Mesodermal cell (in vitro differentiated cells): ENCODE data around the gene IGSF22.

Experiments
- H3K27ac ChIP-seq: 2 replicates; pipeline ENCODE4 v1.7.0; 2013; ENCODE audit warnings: mild to moderate bottlenecking, low read depth, low read length, moderate library complexity; ENCODE audit not compliant: severe bottlenecking
- H3K36me3 ChIP-seq: 2 replicates; pipeline ENCODE4 v1.7.1; 2013; ENCODE audit warnings: mild to moderate bottlenecking, low read length, moderate library complexity; ENCODE audit not compliant: control insufficient read depth, insufficient read depth
- H3K4me1 ChIP-seq: one replicate; pipeline ENCODE4 v1.7.1; 2013; ENCODE audit warnings: mild to moderate bottlenecking, low read length; ENCODE audit not compliant: insufficient read depth, control insufficient read depth, poor library complexity, severe bottlenecking
- H3K4me3 ChIP-seq: 2 replicates; pipeline ENCODE4 v1.7.0; 2013; ENCODE audit warnings: low read length, control low read depth, mild to moderate bottlenecking; ENCODE audit not compliant: insufficient read depth, poor library complexity, severe bottlenecking; ENCODE audit errors: extremely low read depth
- H3K9me3 ChIP-seq: 2 replicates; pipeline ENCODE4 v1.7.1; 2013; ENCODE audit warnings: mild to moderate bottlenecking, low read length, moderate library complexity; ENCODE audit not compliant: control insufficient read depth
- WGBS, 2 experiments: methylation state at CpG; one replicate each; pipeline ENCODE4 v1.1.5; 2013; ENCODE audit warnings: missing lambda C conversion rate in 2 of 2; ENCODE audit not compliant: insufficient coverage in 2 of 2; 5-methylcytosine and 5-hydroxymethylcytosine counted together

IGSF22 gene

GRCh38 chr11:18766015-18766414 is 40.0 kb upstream of the IGSF22 start:
- Histone ChIP-seq H3K4me1 (peaks cover 7% of the 10 kb centered on the region), H3K4me3 (no peak overlapping the region), H3K36me3 (no peaks in the 10 kb centered on the region), H3K9me3 (no peaks in the 10 kb centered on the region), H3K27ac (no peak overlapping the region)
- 85% methylated on average over 2 of the region's 2 CpGs; no CpG with 5 or more reads in 1 of the 2 experiments for WGBS, 2 experiments

DNA sequence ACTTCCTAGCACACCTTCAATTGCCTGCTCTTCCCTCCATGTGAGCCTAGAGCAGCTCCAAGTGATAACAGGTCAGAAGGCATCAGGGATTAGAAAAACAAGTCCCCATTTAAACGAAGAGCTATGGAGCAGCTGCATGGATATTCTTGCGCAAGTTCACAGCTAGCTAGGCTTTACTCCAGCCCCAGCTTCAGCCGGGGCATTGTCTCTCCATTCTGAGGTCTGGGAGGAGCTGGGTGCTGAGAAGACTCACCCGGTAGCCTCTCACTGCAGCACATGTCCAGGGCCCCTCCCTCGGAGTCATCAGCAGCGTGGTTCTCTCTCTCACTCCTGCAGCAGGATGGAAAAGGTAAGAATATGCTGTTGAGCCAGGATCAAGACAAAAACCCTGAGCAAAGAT is 39.6 kb upstream of the IGSF22 start:
- Histone ChIP-seq H3K36me3 (no peaks in the 10 kb centered on the region), H3K27ac (no peak overlapping the region), H3K4me1 (peaks cover 7% of the 10 kb centered on the region), H3K4me3 (no peak overlapping the region), H3K9me3 (no peaks in the 10 kb centered on the region)
- WGBS, 2 experiments: 83 to 87% methylated on average over 3 to 5 of the region's 6 CpGs

- 86% methylated on average over 9 to 11 of the region's 11 CpGs for WGBS, 2 experiments
- Histone ChIP-seq H3K27ac (no peak overlapping the region), H3K9me3 (no peaks in the 10 kb centered on the region), H3K4me1 (peaks cover 7% of the 10 kb centered on the region), H3K36me3 (no peaks in the 10 kb centered on the region), H3K4me3 (no peak overlapping the region)
These were observed 35.8 kb upstream of the IGSF22 start for GRCh38 chr11:18761741-18762140.

DNA sequence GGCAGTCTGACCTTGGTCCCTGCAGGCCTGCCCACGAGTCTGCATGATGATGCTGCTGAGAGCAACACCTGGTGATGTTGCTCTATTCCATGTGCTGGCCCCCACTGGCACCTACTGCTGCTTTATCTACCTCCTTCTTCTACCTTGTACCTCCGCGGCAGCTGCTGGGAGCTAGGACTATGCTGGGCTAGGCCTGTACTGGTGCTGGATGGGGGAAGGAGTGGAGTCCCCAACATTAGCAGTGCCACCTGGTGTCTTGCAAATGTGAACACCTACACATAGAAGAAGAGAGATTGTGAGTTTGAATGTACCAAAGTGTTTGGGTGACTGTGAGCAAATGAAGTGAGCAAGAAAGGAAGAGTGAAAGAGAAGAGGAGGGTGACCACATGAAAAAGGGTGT is 35.2 kb upstream of the IGSF22 start:
- H3K9me3 ChIP-seq: no peaks in the 10 kb centered on the region
- no peak overlapping the region for H3K4me3 ChIP-seq
- no peak overlapping the region for H3K27ac ChIP-seq
- peaks cover 7% of the 10 kb centered on the region for H3K4me1 ChIP-seq
- H3K36me3 ChIP-seq: no peaks in the 10 kb centered on the region
- 89 to 92% methylated on average over 1 of the region's 3 CpGs for WGBS, 2 experiments

GRCh38 chr11:18757811-18758210 is 31.8 kb upstream of the IGSF22 start:
- 87 to 88% methylated on average over 1 to 2 of the region's 3 CpGs for WGBS, 2 experiments
- H3K9me3 ChIP-seq: no peaks in the 10 kb centered on the region
- H3K4me3 ChIP-seq: no peak overlapping the region
- no peaks in the 10 kb centered on the region for H3K4me1 ChIP-seq
- H3K27ac ChIP-seq: no peak overlapping the region
- no peaks in the 10 kb centered on the region for H3K36me3 ChIP-seq

DNA sequence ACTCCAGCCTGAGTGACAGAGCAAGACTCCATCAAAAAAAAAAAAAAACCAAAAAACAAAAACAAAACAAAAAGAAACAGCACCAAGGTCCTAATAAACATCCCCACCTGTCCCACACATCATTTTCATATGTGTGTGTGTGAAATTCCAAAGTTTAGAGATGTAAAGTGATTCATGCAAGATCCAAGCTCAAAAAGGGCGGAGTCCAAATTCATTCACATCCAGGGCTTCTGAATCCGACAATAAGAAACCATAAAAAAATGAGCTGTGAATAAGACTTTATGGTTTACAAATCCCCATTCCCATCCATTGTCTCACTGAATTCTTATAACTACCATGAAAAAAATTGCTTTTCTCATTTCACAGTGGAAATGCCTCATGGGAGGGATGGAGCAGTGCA is 30.9 kb upstream of the IGSF22 start:
- H3K4me1 ChIP-seq: no peaks in the 10 kb centered on the region
- H3K4me3 ChIP-seq: no peak overlapping the region
- WGBS, 2 experiments: no CpG with 5 or more reads among the region's 2 CpGs
- no peaks in the 10 kb centered on the region for H3K9me3 ChIP-seq
- H3K36me3 ChIP-seq: no peaks in the 10 kb centered on the region
- no peak overlapping the region for H3K27ac ChIP-seq

GRCh38 chr11:18754308-18754707 is 28.3 kb upstream of the IGSF22 start:
- no peak overlapping the region for H3K27ac ChIP-seq
- H3K4me3 ChIP-seq: no peak overlapping the region
- no peaks in the 10 kb centered on the region for H3K36me3 ChIP-seq
- H3K4me1 ChIP-seq: peaks cover 7% of the 10 kb centered on the region
- no peaks in the 10 kb centered on the region for H3K9me3 ChIP-seq
- WGBS, 2 experiments: 73 to 84% methylated on average over 4 of the region's 5 CpGs

DNA sequence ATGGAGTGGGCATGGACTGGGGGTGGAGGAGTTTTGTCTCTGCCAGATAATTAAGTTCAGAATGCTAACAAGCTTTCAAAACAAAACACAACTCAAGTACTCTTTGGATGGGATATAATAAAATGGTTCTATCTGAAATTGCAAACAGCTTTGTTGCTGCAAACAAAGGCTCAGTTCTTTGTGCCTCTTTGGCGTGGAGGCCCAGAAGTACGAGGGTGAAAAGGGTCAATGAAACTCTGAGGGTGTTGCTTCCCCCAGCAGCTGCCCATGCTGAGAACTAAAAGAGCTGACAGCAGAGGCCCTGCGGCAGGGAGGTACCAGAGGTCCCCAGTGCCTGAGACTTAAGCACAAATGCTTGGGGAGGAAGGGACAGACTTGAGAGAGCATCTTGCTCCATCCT is 26.5 kb upstream of the IGSF22 start:
- H3K36me3 ChIP-seq: no peaks in the 10 kb centered on the region
- 75 to 78% methylated on average over 3 of the region's 3 CpGs for WGBS, 2 experiments
- no peak overlapping the region for H3K4me3 ChIP-seq
- peaks cover 14% of the 10 kb centered on the region for H3K4me1 ChIP-seq
- H3K9me3 ChIP-seq: no peaks in the 10 kb centered on the region
- H3K27ac ChIP-seq: no peak overlapping the region

- no peaks in the 10 kb centered on the region for H3K9me3 ChIP-seq
- WGBS, 2 experiments: 100% methylated on average over 1 of the region's 3 CpGs; no CpG with 5 or more reads in 1 of the 2 experiments
These were observed 25.0 kb upstream of the IGSF22 start for GRCh38 chr11:18750944-18751343.

DNA sequence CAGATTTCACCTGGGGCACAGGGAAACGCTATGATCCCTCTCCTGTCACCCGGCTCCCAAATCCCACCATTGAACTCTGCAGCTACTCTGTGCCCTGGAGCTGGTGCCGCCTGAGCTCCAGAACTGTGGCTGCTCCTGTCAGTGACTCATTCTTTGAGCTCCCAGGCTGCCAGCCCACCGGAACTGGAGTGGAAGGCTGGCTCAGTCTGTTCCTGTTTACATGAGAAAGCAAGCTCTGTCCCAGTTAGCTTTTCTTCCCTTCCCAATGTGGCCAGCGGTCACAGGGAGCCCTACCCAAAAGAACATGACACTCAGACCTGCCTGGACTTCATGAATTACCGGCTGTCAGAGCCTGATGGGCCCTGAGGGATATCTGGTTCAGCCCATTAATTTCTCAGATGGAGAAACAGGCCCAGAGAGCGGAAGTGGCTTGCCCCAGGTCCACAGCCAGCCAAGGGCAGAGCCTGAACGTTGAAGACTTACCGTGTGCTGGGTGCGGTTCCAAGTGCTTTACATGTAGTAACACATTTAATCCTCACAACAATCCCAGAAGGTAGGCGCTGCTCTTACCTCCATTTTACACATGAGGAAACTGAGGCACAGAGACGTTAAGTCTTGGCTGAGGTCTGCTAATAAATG is 23.8 kb upstream of the IGSF22 start:
- no peak overlapping the region for H3K4me3 ChIP-seq
- no peaks in the 10 kb centered on the region for H3K36me3 ChIP-seq
- no peaks in the 10 kb centered on the region for H3K9me3 ChIP-seq
- 43 to 47% methylated on average over 6 to 9 of the region's 12 CpGs for WGBS, 2 experiments
- H3K4me1 ChIP-seq: peaks cover 14% of the 10 kb centered on the region
- peak overlapping the region; percentile 70 for H3K27ac ChIP-seq

More at GRCh38 chr11:18750944-18751343, 25.0 kb upstream of the IGSF22 start:
- Histone ChIP-seq H3K27ac (no peak overlapping the region), H3K4me3 (no peak overlapping the region), H3K36me3 (no peaks in the 10 kb centered on the region), H3K4me1 (peaks cover 14% of the 10 kb centered on the region)

GRCh38 chr11:18748766-18749365 is 22.9 kb upstream of the IGSF22 start:
- WGBS, 2 experiments: 80 to 85% methylated on average over 13 of the region's 13 CpGs
- H3K4me3 ChIP-seq: no peak overlapping the region

More at GRCh38 chr11:18748766-18749365, 22.9 kb upstream of the IGSF22 start:
- Histone ChIP-seq H3K27ac (no peak overlapping the region), H3K4me1 (peaks cover 14% of the 10 kb centered on the region), H3K36me3 (no peaks in the 10 kb centered on the region), H3K9me3 (no peaks in the 10 kb centered on the region)
